D721Med (cell line): Measurements from ENCODE around the gene CFAP57.

ENCODE experiments used
- DNase-seq: peaks from one replicate; pipeline ENCODE4 v3.0.0; 2011; ENCODE audit warnings: low spot score; ENCODE audit not compliant: insufficient read length
- FAIRE-seq: peaks from 2 replicates; lab custom pipeline; 2011; peaks lifted over from hg19 to GRCh38; lab: Jason Lieb, UNC
- CTCF ChIP-seq: IDR thresholded peaks from 2 replicates; pipeline ENCODE4 v1.5.1; 2012; ENCODE audit warnings: mild to moderate bottlenecking, control low read depth; ENCODE audit not compliant: insufficient read depth; ENCODE audit errors: missing control alignments

Gene CFAP57

GRCh38 chr1:43276673-43277072 is 104.5 kb downstream of the CFAP57 start:
- no peak for FAIRE-seq

GRCh38 chr1:43277116-43277876 is 105.2 kb downstream of the CFAP57 start:
- no peak for FAIRE-seq

More at GRCh38 chr1:43276673-43277072, 104.5 kb downstream of the CFAP57 start:
- TF ChIP-seq CTCF: no peak
- no peak for DNase-seq

DNA sequence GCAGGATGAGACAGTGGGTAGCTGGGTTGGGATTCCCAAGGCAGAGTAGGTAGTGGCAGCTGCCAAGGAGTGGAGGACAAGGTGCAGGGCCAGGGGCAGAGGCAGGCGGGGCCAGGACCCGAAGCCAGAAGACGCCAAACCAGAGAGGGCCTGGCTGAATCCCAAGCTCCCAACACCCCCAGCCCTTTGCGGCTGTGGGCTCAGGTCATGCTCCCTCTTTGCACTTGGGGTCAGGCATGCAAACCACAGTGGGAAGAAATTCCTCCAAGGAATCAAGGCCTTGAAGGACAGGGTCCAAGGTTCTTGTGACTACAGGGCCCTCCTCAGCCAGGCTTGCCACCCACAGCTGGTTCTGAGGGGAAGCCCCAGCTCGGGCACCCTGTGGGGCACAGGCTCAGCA is 107.0 kb downstream of the CFAP57 start:
- FAIRE-seq (no peak), DNase-seq (no peak)
- no peak for TF ChIP-seq CTCF

More at GRCh38 chr1:43277116-43277876, 105.2 kb downstream of the CFAP57 start:
- no peak for DNase-seq
- no peak for TF ChIP-seq CTCF

DNA sequence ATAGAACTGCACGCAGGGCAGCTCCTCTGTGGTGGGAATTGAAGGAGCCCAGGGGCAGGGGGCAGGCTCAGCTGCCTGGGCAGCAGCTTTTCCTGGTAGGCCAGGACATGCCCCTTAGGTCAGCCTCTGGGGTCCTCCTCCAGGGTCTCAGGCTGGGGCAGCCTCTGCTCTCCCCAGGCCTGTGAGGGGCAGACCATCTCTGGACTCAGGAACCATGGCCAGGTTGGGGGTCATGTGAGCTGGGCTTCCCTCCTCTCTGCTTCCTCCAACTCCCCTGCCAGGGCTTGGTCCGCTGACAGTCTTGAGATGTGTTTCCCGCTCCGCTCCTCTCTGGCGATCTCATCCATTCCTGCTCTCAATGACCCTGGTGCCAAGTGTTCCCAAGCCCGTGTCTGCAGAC is 107.5 kb downstream of the CFAP57 start:
- FAIRE-seq (no peak), DNase-seq (no peak)
- no peak for TF ChIP-seq CTCF

GRCh38 chr1:43280692-43281091 is 108.6 kb downstream of the CFAP57 start:
- FAIRE-seq: no peak
- no peak for TF ChIP-seq CTCF
- no peak for DNase-seq

DNA sequence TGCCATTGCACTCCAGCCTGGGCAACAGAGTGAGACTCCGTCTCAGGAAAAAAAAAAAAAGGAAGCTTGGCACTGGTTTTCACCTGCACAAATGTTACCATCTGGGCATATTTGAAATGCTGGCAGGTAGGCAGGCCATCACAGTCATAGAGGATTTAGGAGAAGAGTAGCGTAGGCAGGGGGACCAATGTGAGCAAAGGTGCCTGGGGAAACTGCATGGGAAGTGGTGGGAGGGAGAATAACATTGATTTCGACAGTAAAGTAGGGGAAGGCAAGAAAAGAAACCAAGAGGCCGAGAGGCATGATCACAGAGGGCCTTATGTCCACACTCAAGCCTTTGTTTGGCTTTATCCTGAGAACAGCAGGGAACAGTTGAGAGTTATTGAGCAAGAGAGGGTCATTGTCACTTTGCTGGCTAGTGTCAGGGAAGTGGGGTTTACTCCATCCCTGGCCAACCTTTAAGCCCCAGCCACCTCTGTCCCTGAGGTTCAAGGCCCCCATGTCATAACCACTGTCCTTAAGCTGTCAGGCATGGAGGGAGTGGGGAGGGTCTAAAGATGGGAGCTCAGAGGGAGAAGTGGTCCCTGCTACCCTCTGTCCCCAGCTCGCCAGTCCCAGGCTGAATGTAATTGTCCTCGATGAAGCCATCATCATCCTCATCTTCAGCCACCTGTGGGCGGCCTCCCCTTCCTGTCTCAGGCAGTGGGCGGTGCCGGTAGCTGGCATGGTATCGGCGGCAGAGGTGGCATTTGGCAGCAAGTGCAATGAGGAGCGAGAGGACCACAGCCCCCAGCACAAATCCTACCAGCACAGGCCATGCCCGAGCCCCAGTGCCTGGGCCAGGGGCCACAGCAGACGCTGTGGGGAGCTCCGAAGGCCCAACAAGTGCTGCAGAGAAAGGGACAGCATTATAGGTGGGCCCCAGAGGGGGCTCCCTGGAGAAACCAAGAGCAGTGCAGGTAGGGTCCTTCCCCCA is 110.4 kb downstream of the CFAP57 start:
- no peak for TF ChIP-seq CTCF
- FAIRE-seq (no peak), DNase-seq (no peak)
